Right lobe of liver (tissue), 4 donors: ENCODE data around the gene DIAPH2.

Source experiments
- CTCF ChIP-seq, 4 donors: fragments of 200-600 bp in 3 of 4; fragments of 450-650 bp in 1 of 4; IDR thresholded peaks; one replicate each; pipeline versions ENCODE4 v1.5.1 to v1.8.0; 2016 to 2022; ENCODE audit warnings: antibody characterized with exemption in 4 of 4, mild to moderate bottlenecking in 2 of 4
- POLR2A ChIP-seq: fragments of 450-650 bp; IDR thresholded peaks from one replicate; pipeline ENCODE4 v1.6.1; 2017; ENCODE audit warnings: antibody characterized with exemption, mild to moderate bottlenecking
- donor health status: DM: no; HTN: no; CAD: no.
- donor health status: DM: no; HTN: no; CAD: no.
- donor health status: DM: no; HTN: yes; CAD: no.

- no peak for TF ChIP-seq CTCF (IDR thresholded peaks at IDR 0.05)
- no peak for TF ChIP-seq POLR2A
These were observed 843.1 kb downstream of the DIAPH2 start for GRCh38 chrX:97527725-97528124.
